Measurements from ENCODE around the gene NANS. TPM values are rescaled to one million over a fixed set of nuclear protein-coding genes. Genes with fewer than 3 reads are reported as not detected.

NANS gene
- total and polyA plus RNA-seq, 2 of the 13 experiments (the other 11 are each of a cell fraction or from before 2014, with no cell fraction given), result 86.9 to 203 TPM

Small RNAs within 50 kb of the gene (small RNA-seq; reads per million reads assigned to genes)
- gene RF00017 (ENCODE audit: insufficient read depth in 2 of 3, insufficient read length in 3 of 3, low read depth in 2 of 3, low replicate concordance in 1 of 3), result 0 reads per million in 3 experiments
- gene RNU6-918P (ENCODE audit: insufficient read depth in 2 of 3, insufficient read length in 3 of 3, low read depth in 2 of 3, low replicate concordance in 1 of 3), result 0 reads per million in 3 experiments

Other genes starting within 250 kb of the NANS start
- gene FOXE1, start 203.5 kb upstream of the NANS start, total RNA-seq (2016; rRNA removed; fragmentation: Illumina TruSeq; extraction: Trizol), result not detected in 2 replicates
- not detected in 2 replicates for gene FOXE1, start 203.5 kb upstream of the NANS start, polyA plus RNA-seq (2011; rRNA removed)
- gene TRMO, start 134.2 kb upstream of the NANS start, total RNA-seq (2016; rRNA removed; fragmentation: Illumina TruSeq; extraction: Trizol), result 18.6 and 21.5 TPM in 2 replicates
- 8.7 and 10.5 TPM in 2 replicates for gene TRMO, start 134.2 kb upstream of the NANS start, polyA plus RNA-seq (2011; rRNA removed)
- gene HEMGN, start 118.6 kb upstream of the NANS start, total RNA-seq (2016; rRNA removed; fragmentation: Illumina TruSeq; extraction: Trizol), result not detected in 2 replicates
- gene HEMGN, start 118.6 kb upstream of the NANS start, polyA plus RNA-seq (2011; rRNA removed), result not detected in 2 replicates
- 22.1 and 67.0 TPM in 2 replicates for gene ANP32B, start 73.4 kb upstream of the NANS start, total RNA-seq (2016; rRNA removed; fragmentation: Illumina TruSeq; extraction: Trizol)
- gene ANP32B, start 73.4 kb upstream of the NANS start, polyA plus RNA-seq (2011; rRNA removed), result 30.3 and 37.5 TPM in 2 replicates
- 13.0 and 13.8 TPM in 2 replicates for gene TRIM14, start 62.5 kb downstream of the NANS start, total RNA-seq (2016; rRNA removed; fragmentation: Illumina TruSeq; extraction: Trizol)
- 9.2 and 10.7 TPM in 2 replicates for gene TRIM14, start 62.5 kb downstream of the NANS start, polyA plus RNA-seq (2011; rRNA removed)
- 14.4 and 19.8 TPM in 2 replicates for gene CORO2A, start 135.9 kb downstream of the NANS start, total RNA-seq (2016; rRNA removed; fragmentation: Illumina TruSeq; extraction: Trizol)
- gene CORO2A, start 135.9 kb downstream of the NANS start, polyA plus RNA-seq (2011; rRNA removed), result 12.9 and 15.3 TPM in 2 replicates
- gene TBC1D2, start 198.9 kb downstream of the NANS start, total RNA-seq (2016; rRNA removed; fragmentation: Illumina TruSeq; extraction: Trizol), result 2.2 and 2.8 TPM in 2 replicates
- gene TBC1D2, start 198.9 kb downstream of the NANS start, polyA plus RNA-seq (2011; rRNA removed), result 2.0 and 2.8 TPM in 2 replicates

All from HepG2 (cell line).